ENCODE measurements around the gene SLC35F3.

The SLC35F3 gene

GRCh38 chr1:234279021-234279420 lies 374.5 kb downstream of the SLC35F3 start:
- no peak for TF ChIP-seq FOXM1 (IDR thresholded peaks at IDR 0.05; ENCODE audit: borderline replicate concordance, low read depth)
- no peak for TF ChIP-seq CREB1 (IDR thresholded peaks at IDR 0.05; ENCODE audit: low read depth)
- no peak for TF ChIP-seq MAX (IDR thresholded peaks at IDR 0.05)
- TF ChIP-seq TAF1 (IDR thresholded peaks at IDR 0.05; ENCODE audit: low read depth) = no peak
- TF ChIP-seq EGR1 (IDR thresholded peaks at IDR 0.05) = no peak
- no peak for TF ChIP-seq TEAD4 (IDR thresholded peaks at IDR 0.05)
- no peak for TF ChIP-seq TCF12 (IDR thresholded peaks at IDR 0.05; ENCODE audit: low read depth)
- no peak for TF ChIP-seq USF1 (IDR thresholded peaks at IDR 0.05)
- no peak for TF ChIP-seq RAD21 (IDR thresholded peaks at IDR 0.05; ENCODE audit: low read depth)
- no peak for TF ChIP-seq NFIC (IDR thresholded peaks at IDR 0.05)
- TF ChIP-seq ZBTB7A (IDR thresholded peaks at IDR 0.05; ENCODE audit: low read depth) = no peak
- TF ChIP-seq EP300 (IDR thresholded peaks at IDR 0.05; ENCODE audit: borderline replicate concordance) = no peak
- no peak for TF ChIP-seq CEBPB (IDR thresholded peaks at IDR 0.05)
- TF ChIP-seq, protein P1, sequence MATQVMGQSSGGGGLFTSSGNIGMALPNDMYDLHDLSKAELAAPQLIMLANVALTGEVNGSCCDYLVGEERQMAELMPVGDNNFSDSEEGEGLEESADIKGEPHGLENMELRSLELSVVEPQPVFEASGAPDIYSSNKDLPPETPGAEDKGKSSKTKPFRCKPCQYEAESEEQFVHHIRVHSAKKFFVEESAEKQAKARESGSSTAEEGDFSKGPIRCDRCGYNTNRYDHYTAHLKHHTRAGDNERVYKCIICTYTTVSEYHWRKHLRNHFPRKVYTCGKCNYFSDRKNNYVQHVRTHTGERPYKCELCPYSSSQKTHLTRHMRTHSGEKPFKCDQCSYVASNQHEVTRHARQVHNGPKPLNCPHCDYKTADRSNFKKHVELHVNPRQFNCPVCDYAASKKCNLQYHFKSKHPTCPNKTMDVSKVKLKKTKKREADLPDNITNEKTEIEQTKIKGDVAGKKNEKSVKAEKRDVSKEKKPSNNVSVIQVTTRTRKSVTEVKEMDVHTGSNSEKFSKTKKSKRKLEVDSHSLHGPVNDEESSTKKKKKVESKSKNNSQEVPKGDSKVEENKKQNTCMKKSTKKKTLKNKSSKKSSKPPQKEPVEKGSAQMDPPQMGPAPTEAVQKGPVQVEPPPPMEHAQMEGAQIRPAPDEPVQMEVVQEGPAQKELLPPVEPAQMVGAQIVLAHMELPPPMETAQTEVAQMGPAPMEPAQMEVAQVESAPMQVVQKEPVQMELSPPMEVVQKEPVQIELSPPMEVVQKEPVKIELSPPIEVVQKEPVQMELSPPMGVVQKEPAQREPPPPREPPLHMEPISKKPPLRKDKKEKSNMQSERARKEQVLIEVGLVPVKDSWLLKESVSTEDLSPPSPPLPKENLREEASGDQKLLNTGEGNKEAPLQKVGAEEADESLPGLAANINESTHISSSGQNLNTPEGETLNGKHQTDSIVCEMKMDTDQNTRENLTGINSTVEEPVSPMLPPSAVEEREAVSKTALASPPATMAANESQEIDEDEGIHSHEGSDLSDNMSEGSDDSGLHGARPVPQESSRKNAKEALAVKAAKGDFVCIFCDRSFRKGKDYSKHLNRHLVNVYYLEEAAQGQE (IDR thresholded peaks at IDR 0.05; ENCODE audit: low read depth) = no peak
- no peak for TF ChIP-seq YY1 (IDR thresholded peaks at IDR 0.05; ENCODE audit: low read depth)

- TF ChIP-seq CREB1 (IDR thresholded peaks at IDR 0.05; ENCODE audit: low read depth) (no peak), EP300 (IDR thresholded peaks at IDR 0.05; ENCODE audit: borderline replicate concordance) (no peak), RAD21 (IDR thresholded peaks at IDR 0.05; ENCODE audit: low read depth) (no peak), FOXM1 (IDR thresholded peaks at IDR 0.05; ENCODE audit: borderline replicate concordance, low read depth) (no peak), CEBPB (IDR thresholded peaks at IDR 0.05) (no peak)
These were observed 376.0 kb downstream of the SLC35F3 start for GRCh38 chr1:234280500-234280899.

DNA sequence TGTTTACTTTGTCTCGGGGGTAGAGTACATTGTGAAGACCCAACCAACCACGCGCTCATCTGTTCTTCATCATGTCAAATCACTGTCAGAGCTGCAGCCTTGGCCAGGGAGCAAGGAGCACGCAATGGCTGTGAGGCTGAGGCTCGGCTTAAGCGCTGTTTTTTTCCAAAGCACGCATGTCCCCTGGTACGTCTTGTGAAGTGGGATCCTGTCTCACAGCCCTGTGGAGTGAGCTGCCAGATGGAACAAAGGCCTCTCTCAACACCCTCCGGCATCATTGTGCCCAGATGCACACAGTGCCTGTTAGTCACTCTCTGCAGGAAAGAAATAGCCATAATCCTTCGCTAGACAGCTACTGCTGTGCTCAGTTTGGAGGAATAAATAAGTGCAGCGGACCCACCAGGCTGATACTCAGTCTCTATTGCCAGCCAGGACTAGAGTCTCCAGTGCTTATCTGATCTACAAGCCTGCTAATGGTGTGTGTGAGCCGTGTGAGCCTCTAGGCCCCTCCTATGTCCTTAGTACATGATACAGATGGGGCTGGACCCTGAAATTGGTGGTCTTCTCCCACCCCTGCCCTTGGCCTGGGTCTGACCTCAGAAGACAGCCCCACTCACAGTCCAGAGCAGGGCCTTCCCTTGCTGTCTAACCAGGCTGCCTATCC lies 377.5 kb downstream of the SLC35F3 start:
- TF ChIP-seq USF1 (IDR thresholded peaks at IDR 0.05) (no peak), MAX (IDR thresholded peaks at IDR 0.05) (no peak), CREB1 (IDR thresholded peaks at IDR 0.05; ENCODE audit: low read depth) (no peak), EGR1 (IDR thresholded peaks at IDR 0.05) (no peak), YY1 (IDR thresholded peaks at IDR 0.05; ENCODE audit: low read depth) (no peak), FOXM1 (IDR thresholded peaks at IDR 0.05; ENCODE audit: borderline replicate concordance, low read depth) (no peak), EP300 (IDR thresholded peaks at IDR 0.05; ENCODE audit: borderline replicate concordance) (no peak), RAD21 (IDR thresholded peaks at IDR 0.05; ENCODE audit: low read depth) (no peak), CEBPB (IDR thresholded peaks at IDR 0.05) (no peak), TCF12 (IDR thresholded peaks at IDR 0.05; ENCODE audit: low read depth) (no peak), TAF1 (IDR thresholded peaks at IDR 0.05; ENCODE audit: low read depth) (no peak), TEAD4 (IDR thresholded peaks at IDR 0.05) (no peak), ZBTB7A (IDR thresholded peaks at IDR 0.05; ENCODE audit: low read depth) (no peak), NFIC (IDR thresholded peaks at IDR 0.05) (no peak)
- TF ChIP-seq, protein P1 (IDR thresholded peaks at IDR 0.05; ENCODE audit: low read depth) = no peak

DNA sequence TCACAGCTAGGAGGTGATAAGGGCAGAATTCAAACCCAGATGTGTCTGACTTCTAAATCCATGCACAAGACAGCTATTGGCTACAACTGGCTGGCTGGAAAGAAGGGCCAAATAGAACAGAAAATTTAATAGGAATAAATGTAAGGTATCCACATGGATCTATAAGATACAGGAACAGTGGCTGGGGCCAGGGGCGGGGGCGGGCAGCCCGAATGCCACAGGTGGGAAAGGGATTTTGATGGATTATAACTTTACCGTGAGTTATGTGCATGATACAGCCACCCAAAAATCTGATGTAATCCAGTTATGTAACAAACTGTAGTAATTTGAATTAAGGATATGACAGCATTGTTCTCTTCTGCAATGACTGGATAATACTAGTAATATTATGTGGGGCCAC lies 381.7 kb downstream of the SLC35F3 start:
- TF ChIP-seq RAD21 (IDR thresholded peaks at IDR 0.05; ENCODE audit: low read depth) (no peak), TAF1 (IDR thresholded peaks at IDR 0.05; ENCODE audit: low read depth) (no peak), YY1 (IDR thresholded peaks at IDR 0.05; ENCODE audit: low read depth) (no peak), NFIC (IDR thresholded peaks at IDR 0.05) (no peak), MAX (IDR thresholded peaks at IDR 0.05) (no peak), TCF12 (IDR thresholded peaks at IDR 0.05; ENCODE audit: low read depth) (no peak), CEBPB (IDR thresholded peaks at IDR 0.05) (no peak), USF1 (IDR thresholded peaks at IDR 0.05) (no peak), TEAD4 (IDR thresholded peaks at IDR 0.05) (no peak), ZBTB7A (IDR thresholded peaks at IDR 0.05; ENCODE audit: low read depth) (no peak), FOXM1 (IDR thresholded peaks at IDR 0.05; ENCODE audit: borderline replicate concordance, low read depth) (no peak), EP300 (IDR thresholded peaks at IDR 0.05; ENCODE audit: borderline replicate concordance) (no peak), EGR1 (IDR thresholded peaks at IDR 0.05) (no peak), CREB1 (IDR thresholded peaks at IDR 0.05; ENCODE audit: low read depth) (no peak)
- TF ChIP-seq, protein P1 (IDR thresholded peaks at IDR 0.05; ENCODE audit: low read depth) = no peak

All from Ishikawa (cell line).